ENCODE results near the gene MRNIP. TPM values are rescaled to one million over a fixed set of nuclear protein-coding genes. Genes with fewer than 3 reads are reported as not detected.

MRNIP gene
- total RNA-seq, 4 donors from 2014 or later, result 17.9 to 50.6 (median 34.3) TPM

DNA sequence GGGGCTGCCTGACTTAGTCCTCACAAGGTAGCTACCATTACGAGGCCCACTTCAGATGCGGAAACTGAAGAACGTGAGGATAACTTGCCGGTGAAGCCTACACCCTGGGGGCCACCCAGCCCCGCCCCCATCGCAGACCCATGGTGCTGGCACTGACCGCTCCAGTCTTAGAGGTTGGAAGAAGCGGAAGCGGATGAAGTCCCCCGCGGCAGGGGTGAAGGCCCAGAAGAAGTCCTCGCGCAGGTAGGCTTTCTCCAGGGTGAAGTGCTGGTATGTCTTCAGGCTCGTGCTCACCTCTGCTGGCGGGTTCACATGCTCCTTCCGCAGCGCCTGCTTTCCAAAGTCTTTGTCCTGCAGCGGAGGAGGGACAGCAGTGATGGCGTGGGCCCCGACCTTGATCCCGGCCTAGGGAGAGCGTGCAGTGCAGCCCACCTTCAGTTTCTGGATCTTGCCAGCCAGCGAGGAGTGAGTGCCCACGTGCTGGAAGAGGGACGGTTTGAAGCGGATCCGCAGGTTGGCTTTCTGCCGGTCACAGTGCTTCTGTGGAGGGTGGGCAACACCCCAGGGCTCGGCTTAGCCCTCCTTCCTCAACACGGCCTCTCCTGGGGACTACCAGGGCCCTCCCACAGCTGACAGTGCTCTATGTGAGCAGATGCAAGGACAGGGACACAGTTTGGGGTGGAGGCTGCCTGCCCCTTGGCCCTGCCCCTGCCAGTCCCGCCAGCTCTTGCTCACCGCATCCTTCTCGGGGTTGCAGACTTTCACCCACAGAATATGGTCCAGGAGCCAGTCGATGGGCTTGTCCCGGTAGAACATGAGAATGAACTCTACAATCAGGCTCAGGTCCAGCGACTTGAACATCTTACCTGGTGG, 59.6 kb downstream of the MRNIP start:
- H3K4me3 ChIP-seq, result no peak overlapping the region
- 95% methylated on average over 16 of the region's 36 CpGs; no CpG with 5 or more reads in 1 of the 2 donors for WGBS, 2 donors (ENCODE audit: low coverage in 1 of 2)
- H3K27me3 ChIP-seq, result no peaks in the 10 kb centered on the region
- H3K4me1 ChIP-seq, result peaks cover 0 to 70% (median 34%) of the 10 kb centered on the region in 3 donors
- no peak for ATAC-seq
- no peak overlapping the region for H3K27ac ChIP-seq
- H3K36me3 ChIP-seq, result peaks cover 0 to 50% of the 10 kb centered on the region in 2 donors
- TF ChIP-seq EP300 (IDR thresholded peaks at IDR 0.05) (no peak), POLR2A (IDR thresholded peaks at IDR 0.05) (no peak), POLR2AphosphoS5 (IDR thresholded peaks at IDR 0.05) (no peak)
- TF ChIP-seq, protein P1, sequence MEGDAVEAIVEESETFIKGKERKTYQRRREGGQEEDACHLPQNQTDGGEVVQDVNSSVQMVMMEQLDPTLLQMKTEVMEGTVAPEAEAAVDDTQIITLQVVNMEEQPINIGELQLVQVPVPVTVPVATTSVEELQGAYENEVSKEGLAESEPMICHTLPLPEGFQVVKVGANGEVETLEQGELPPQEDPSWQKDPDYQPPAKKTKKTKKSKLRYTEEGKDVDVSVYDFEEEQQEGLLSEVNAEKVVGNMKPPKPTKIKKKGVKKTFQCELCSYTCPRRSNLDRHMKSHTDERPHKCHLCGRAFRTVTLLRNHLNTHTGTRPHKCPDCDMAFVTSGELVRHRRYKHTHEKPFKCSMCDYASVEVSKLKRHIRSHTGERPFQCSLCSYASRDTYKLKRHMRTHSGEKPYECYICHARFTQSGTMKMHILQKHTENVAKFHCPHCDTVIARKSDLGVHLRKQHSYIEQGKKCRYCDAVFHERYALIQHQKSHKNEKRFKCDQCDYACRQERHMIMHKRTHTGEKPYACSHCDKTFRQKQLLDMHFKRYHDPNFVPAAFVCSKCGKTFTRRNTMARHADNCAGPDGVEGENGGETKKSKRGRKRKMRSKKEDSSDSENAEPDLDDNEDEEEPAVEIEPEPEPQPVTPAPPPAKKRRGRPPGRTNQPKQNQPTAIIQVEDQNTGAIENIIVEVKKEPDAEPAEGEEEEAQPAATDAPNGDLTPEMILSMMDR (IDR thresholded peaks at IDR 0.05), result no peak
- H3K9me3 ChIP-seq, result no peaks in the 10 kb centered on the region

DNA sequence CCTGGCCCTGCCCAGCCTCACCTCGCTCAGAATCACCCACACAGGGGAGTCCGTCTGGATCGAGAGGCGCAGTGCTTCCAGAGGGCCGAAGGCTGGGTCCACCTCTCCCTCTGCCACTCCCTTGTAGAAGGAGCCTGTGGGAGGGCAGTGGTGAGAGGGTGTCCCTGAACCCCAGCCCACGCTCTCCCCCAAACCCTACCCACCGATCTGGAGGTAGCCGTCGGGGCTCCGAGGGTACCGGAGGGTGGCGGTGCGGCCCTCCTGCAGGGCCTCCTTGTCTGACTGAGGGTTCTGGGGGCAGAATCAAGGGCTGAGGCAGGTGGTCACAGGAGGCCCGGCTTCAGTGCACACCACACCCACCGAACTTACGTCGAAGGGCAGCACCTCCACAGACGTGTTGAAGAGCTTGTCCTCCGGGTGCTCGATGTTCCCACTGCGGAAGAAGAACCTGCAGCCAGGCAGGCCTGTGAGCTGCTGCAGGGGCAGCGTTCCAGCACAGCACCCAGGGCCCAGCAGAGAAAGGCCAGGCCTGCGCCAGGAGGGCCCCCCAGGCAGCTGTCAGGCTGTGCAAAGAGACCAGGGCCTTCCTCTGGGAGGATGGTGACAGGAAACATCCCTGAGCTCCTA, 60.4 kb downstream of the MRNIP start:
- Histone ChIP-seq H3K4me3 (no peak overlapping the region), H3K27me3 (no peaks in the 10 kb centered on the region), H3K9me3 (no peaks in the 10 kb centered on the region), H3K36me3 (peaks cover 0 to 47% of the 10 kb centered on the region in 2 donors), H3K27ac (no peak overlapping the region), H3K4me1 (peaks cover 0 to 70% (median 34%) of the 10 kb centered on the region in 3 donors)
- no CpG with 5 or more reads among the region's 23 CpGs for WGBS, 2 donors (ENCODE audit: low coverage in 1 of 2)
- no peak for ATAC-seq
- TF ChIP-seq POLR2A (IDR thresholded peaks at IDR 0.05), result no peak
- TF ChIP-seq, protein P1 (IDR thresholded peaks at IDR 0.05), result no peak
- no peak for TF ChIP-seq POLR2AphosphoS5 (IDR thresholded peaks at IDR 0.05)
- no peak for TF ChIP-seq EP300 (IDR thresholded peaks at IDR 0.05)

DNA sequence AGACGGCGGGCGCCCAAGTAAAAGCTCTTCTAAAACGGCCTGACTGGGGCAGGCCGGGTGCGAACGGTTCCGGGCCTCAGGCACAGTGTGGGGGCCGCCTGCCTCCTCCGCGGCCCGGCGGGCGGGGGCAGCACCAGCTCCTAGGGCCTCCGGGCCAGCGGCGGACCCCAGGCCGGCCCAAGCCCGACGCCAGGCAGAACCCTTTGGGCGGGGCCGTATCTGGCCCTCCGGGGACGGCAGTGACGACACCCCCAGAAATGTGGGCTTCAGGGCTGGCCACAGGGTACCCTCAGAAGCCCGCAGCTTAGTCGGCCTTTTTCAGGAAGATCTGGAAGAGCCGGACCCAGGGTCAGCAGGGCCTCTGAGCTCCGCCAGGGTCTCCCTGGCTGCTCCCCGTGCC, 60.9 kb downstream of the MRNIP start:
- TF ChIP-seq POLR2AphosphoS5 (IDR thresholded peaks at IDR 0.05) (no peak), POLR2A (IDR thresholded peaks at IDR 0.05) (no peak), EP300 (IDR thresholded peaks at IDR 0.05) (no peak)
- TF ChIP-seq, protein P1 (IDR thresholded peaks at IDR 0.05), result no peak
- Histone ChIP-seq H3K4me3 (no peak overlapping the region), H3K9me3 (no peaks in the 10 kb centered on the region), H3K36me3 (peaks cover 0 to 47% of the 10 kb centered on the region in 2 donors), H3K27ac (no peak overlapping the region), H3K4me1 (peaks cover 0 to 70% (median 31%) of the 10 kb centered on the region in 3 donors), H3K27me3 (no peaks in the 10 kb centered on the region)
- WGBS, 2 donors (ENCODE audit: low coverage in 1 of 2), result 80% methylated on average over 1 of the region's 30 CpGs; no CpG with 5 or more reads in 1 of the 2 donors
- ATAC-seq, result no peak

DNA sequence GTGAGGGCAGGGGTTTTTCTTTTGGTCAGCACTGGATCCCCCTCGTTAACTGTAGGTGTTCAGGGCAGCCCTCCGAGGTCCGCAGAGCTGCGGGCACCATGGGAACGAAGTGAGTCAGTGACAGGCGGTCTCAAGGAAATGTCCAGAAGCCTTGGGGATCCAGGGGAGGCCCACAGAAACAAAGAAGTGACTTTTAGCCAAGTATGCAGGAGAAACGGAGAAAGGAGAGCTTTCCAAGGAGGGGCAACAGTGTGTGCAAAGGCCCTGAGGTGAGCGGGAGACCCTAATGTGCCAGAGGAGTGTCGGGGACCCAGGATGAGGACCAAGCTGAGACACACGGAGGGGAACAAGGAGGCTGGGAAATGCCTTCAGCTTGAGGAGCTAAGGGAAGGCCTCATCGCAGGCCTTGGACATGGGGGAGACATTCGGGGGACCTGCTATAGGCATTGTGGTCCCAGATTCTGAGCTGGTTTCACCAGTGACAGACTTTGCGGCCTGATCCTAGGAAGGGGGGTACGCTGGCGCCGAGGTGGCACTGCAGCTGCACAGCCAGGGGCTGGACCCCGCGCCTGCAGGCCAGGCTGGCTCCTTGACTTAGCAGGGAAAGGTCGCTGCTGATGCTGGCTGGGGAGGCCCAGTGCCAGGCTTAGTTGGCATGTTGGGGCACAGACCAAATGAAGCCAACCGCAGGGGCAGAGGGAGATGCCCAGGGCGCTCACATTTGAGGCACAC, 61.6 kb downstream of the MRNIP start:
- TF ChIP-seq, protein P1 (IDR thresholded peaks at IDR 0.05), result no peak
- TF ChIP-seq POLR2A (IDR thresholded peaks at IDR 0.05) (no peak), POLR2AphosphoS5 (IDR thresholded peaks at IDR 0.05) (no peak), EP300 (IDR thresholded peaks at IDR 0.05) (no peak)
- 86 to 96% methylated on average over 6 to 14 of the region's 21 CpGs for WGBS, 2 donors (ENCODE audit: low coverage in 1 of 2)
- Histone ChIP-seq H3K36me3 (peaks cover 0 to 47% of the 10 kb centered on the region in 2 donors), H3K27ac (peak overlapping the region; percentile 36 to 90 (median 84)), H3K27me3 (no peaks in the 10 kb centered on the region), H3K4me3 (peak overlapping the region in 1 of 2 donors; percentile 81), H3K4me1 (peaks cover 0 to 70% (median 28%) of the 10 kb centered on the region in 3 donors), H3K9me3 (no peaks in the 10 kb centered on the region)
- no peak for ATAC-seq

Measured in gastroesophageal sphincter (tissue), 4 donors.